OCI-LY1 (cell line): ENCODE measurements around the gene MTMR12.

Experiments
- H2AFZ ChIP-seq: fragments of 200-600 bp; sonication (generic), shearing (Covaris generic); 2 replicates; pipeline ENCODE4 v1.6.0; 2014; ENCODE audit warnings: antibody characterized with exemption, mild to moderate bottlenecking, low read length
- H3F3A ChIP-seq: fragments of 200-600 bp; sonication (generic), shearing (Covaris generic); 2 replicates; pipeline ENCODE4 v1.6.0; 2014; ENCODE audit warnings: mild to moderate bottlenecking, antibody characterized with exemption, low read length, moderate library complexity; ENCODE audit not compliant: insufficient read depth
- H3K27ac ChIP-seq: fragments of 200-600 bp; sonication (generic); 2 replicates; pipeline ENCODE4 v1.5.1; 2014; ENCODE audit warnings: low read length, mixed run types, mild to moderate bottlenecking, low read depth; ENCODE audit not compliant: poor library complexity, severe bottlenecking
- H3K27me3 ChIP-seq: fragments of 200-600 bp; sonication (generic); 2 replicates; pipeline ENCODE4 v1.6.0; 2014; ENCODE audit warnings: antibody characterized with exemption, mild to moderate bottlenecking, low read length, moderate library complexity; ENCODE audit not compliant: insufficient read depth
- H3K36me3 ChIP-seq: fragments of 200-600 bp; sonication (generic); 2 replicates; pipeline ENCODE4 v1.6.1; 2014; ENCODE audit warnings: mild to moderate bottlenecking, antibody characterized with exemption, low read length, moderate library complexity, mixed read lengths; ENCODE audit not compliant: insufficient read depth
- H3K4me1 ChIP-seq: fragments of 200-600 bp; sonication (generic); 2 replicates; pipeline ENCODE4 v1.5.1; 2014; ENCODE audit warnings: mild to moderate bottlenecking, low read length, moderate library complexity; ENCODE audit not compliant: insufficient read depth, severe bottlenecking
- H3K4me2 ChIP-seq: fragments of 200-600 bp; sonication (generic), shearing (Covaris generic); 2 replicates; pipeline ENCODE4 v1.6.1; 2014; ENCODE audit warnings: low read length
- H3K4me3 ChIP-seq: fragments of 200-600 bp; sonication (generic); 2 replicates; pipeline ENCODE4 v1.5.1; 2014; ENCODE audit warnings: low read length, low read depth, mild to moderate bottlenecking, mixed read lengths; ENCODE audit not compliant: poor library complexity, severe bottlenecking
- H3K79me2 ChIP-seq: fragments of 200-600 bp; shearing (Covaris generic); 2 replicates; pipeline ENCODE4 v1.6.1; 2016; ENCODE audit warnings: mixed run types, low read length, mixed read lengths; ENCODE audit not compliant: insufficient read depth
- H3K9ac ChIP-seq: fragments of 200-600 bp; sonication (generic), shearing (Covaris generic); 2 replicates; pipeline ENCODE4 v1.6.1; 2014; ENCODE audit warnings: mild to moderate bottlenecking, low read length, mixed read lengths
- H3K9me2 ChIP-seq: fragments of 200-600 bp; sonication (generic), shearing (Covaris generic); 2 replicates; pipeline ENCODE4 v1.6.1; 2014; ENCODE audit warnings: low read depth, mild to moderate bottlenecking, low read length, mixed read lengths
- H3K9me3 ChIP-seq: fragments of 200-600 bp; shearing (Covaris generic); 2 replicates; pipeline ENCODE4 v1.6.1; 2014; ENCODE audit warnings: low read length, mixed read lengths
- H4K20me1 ChIP-seq: fragments of 200-600 bp; sonication (generic), shearing (Covaris generic); 2 replicates; pipeline ENCODE4 v1.6.0; 2016; ENCODE audit warnings: mild to moderate bottlenecking, low read length; ENCODE audit not compliant: insufficient read depth
- CTCF ChIP-seq: fragments of 200-600 bp; sonication (generic), shearing (Covaris generic); IDR thresholded peaks from 2 replicates; pipeline ENCODE4 v1.5.1; 2017; ENCODE audit warnings: mild to moderate bottlenecking, antibody characterized with exemption, low read length, moderate library complexity, mixed read lengths
- EZH2 ChIP-seq: fragments of 200-600 bp; sonication (generic), shearing (Covaris generic); IDR thresholded peaks from 2 replicates; pipeline ENCODE4 v1.8.0; 2017; ENCODE audit warnings: borderline replicate concordance, mixed run types, mild to moderate bottlenecking, antibody characterized with exemption, low read length, moderate library complexity, mixed read lengths

Gene MTMR12

GRCh38 chr5:32229586-32229985 is 83.2 kb downstream of the MTMR12 start:
- no peaks in the 10 kb centered on the region for H4K20me1 ChIP-seq
- TF ChIP-seq CTCF (no peak), EZH2 (no peak)
- peaks cover 61% of the 10 kb centered on the region; the same call in 1 of the 2 replicates for H3K36me3 ChIP-seq
- H2AFZ ChIP-seq: no peak overlapping the region
- H3K9me3 ChIP-seq: no peaks in the 10 kb centered on the region
- H3F3A ChIP-seq: no peaks in the 10 kb centered on the region
- no peak overlapping the region for H3K27ac ChIP-seq
- no peaks in the 10 kb centered on the region for H3K27me3 ChIP-seq
- no peaks in the 10 kb centered on the region for H3K9me2 ChIP-seq
- no peak overlapping the region for H3K9ac ChIP-seq
- H3K4me1 ChIP-seq: peaks cover 6% of the 10 kb centered on the region
- H3K79me2 ChIP-seq: no peaks in the 10 kb centered on the region
- H3K4me2 ChIP-seq: no peak overlapping the region
- no peak overlapping the region for H3K4me3 ChIP-seq

GRCh38 chr5:32228816-32229215 is 83.9 kb downstream of the MTMR12 start:
- Histone ChIP-seq H3K4me1 (peaks cover 6% of the 10 kb centered on the region), H3F3A (no peaks in the 10 kb centered on the region), H4K20me1 (no peaks in the 10 kb centered on the region), H3K9me3 (no peaks in the 10 kb centered on the region), H3K36me3 (peaks cover 54% of the 10 kb centered on the region; the same call in 1 of the 2 replicates), H3K27ac (no peak overlapping the region), H3K9ac (no peak overlapping the region), H3K79me2 (no peaks in the 10 kb centered on the region), H2AFZ (no peak overlapping the region), H3K27me3 (no peaks in the 10 kb centered on the region), H3K9me2 (no peaks in the 10 kb centered on the region), H3K4me3 (no peak overlapping the region), H3K4me2 (no peak overlapping the region)
- TF ChIP-seq EZH2: no peak
- TF ChIP-seq CTCF: no peak

- no peak overlapping the region for H3K4me3 ChIP-seq
- no peaks in the 10 kb centered on the region for H4K20me1 ChIP-seq
- H3K27ac ChIP-seq: no peak overlapping the region
- H3K4me2 ChIP-seq: no peak overlapping the region
- H3K4me1 ChIP-seq: peaks cover 2% of the 10 kb centered on the region
- H3K9ac ChIP-seq: no peak overlapping the region
- H3K27me3 ChIP-seq: no peaks in the 10 kb centered on the region
- H3K9me2 ChIP-seq: no peaks in the 10 kb centered on the region
- no peaks in the 10 kb centered on the region for H3K79me2 ChIP-seq
- H3F3A ChIP-seq: no peaks in the 10 kb centered on the region
- no peaks in the 10 kb centered on the region for H3K9me3 ChIP-seq
- TF ChIP-seq CTCF (no peak), EZH2 (no peak)
- H3K36me3 ChIP-seq: peaks cover 32% of the 10 kb centered on the region; the same call in 1 of the 2 replicates
- no peak overlapping the region for H2AFZ ChIP-seq
These were observed 87.3 kb downstream of the MTMR12 start for GRCh38 chr5:32225445-32225844.
